HG03066 (cell line): ENCODE measurements around the gene SH3BGRL2.
A peak's percentile ranks its signal among the peaks of the same experiment; 100 is the strongest.

Experiments used
- ATAC-seq: cut with Tn5 transposase; IDR thresholded peaks from one replicate; pipeline ENCODE4 v1.9.1; 2021; ENCODE audit warnings: low read depth; ENCODE audit not compliant: unreplicated experiment

Gene SH3BGRL2

GRCh38 chr6:79630883-79631692 lies at the start of gene SH3BGRL2:
Gene SH3BGRL2 (plus strand): TSS chr6:79631329. CDS start chr6:79631462, 133 bp downstream.
- peak; percentile 67 for ATAC-seq

GRCh38 chr6:79584332-79584731 lies 46.8 kb upstream of the SH3BGRL2 start:
- ATAC-seq, result no peak

GRCh38 chr6:79586548-79586947 lies 44.6 kb upstream of the SH3BGRL2 start:
- ATAC-seq, result no peak

- ATAC-seq, result no peak
Observed at GRCh38 chr6:79589701-79590100, 41.4 kb upstream of the SH3BGRL2 start.

GRCh38 chr6:79597155-79597554 lies 34.0 kb upstream of the SH3BGRL2 start:
- ATAC-seq, result no peak

- no peak for ATAC-seq
Observed at GRCh38 chr6:79598012-79598411, 33.1 kb upstream of the SH3BGRL2 start.

- ATAC-seq, result no peak
Observed at GRCh38 chr6:79599725-79600259, 31.3 kb upstream of the SH3BGRL2 start.

- no peak for ATAC-seq
Observed at GRCh38 chr6:79600313-79600712, 30.8 kb upstream of the SH3BGRL2 start.

GRCh38 chr6:79600812-79601609 lies 30.1 kb upstream of the SH3BGRL2 start:
- ATAC-seq, result no peak

- no peak for ATAC-seq
Observed at GRCh38 chr6:79602859-79603258, 28.3 kb upstream of the SH3BGRL2 start.

GRCh38 chr6:79604583-79605037 lies 26.5 kb upstream of the SH3BGRL2 start:
- no peak for ATAC-seq

GRCh38 chr6:79605061-79605460 lies 26.1 kb upstream of the SH3BGRL2 start:
- ATAC-seq, result no peak

GRCh38 chr6:79605968-79606764 lies 25.0 kb upstream of the SH3BGRL2 start:
- no peak for ATAC-seq

- no peak for ATAC-seq
Observed at GRCh38 chr6:79607000-79607399, 24.1 kb upstream of the SH3BGRL2 start.

GRCh38 chr6:79608334-79609224 lies 22.6 kb upstream of the SH3BGRL2 start:
- ATAC-seq, result no peak

GRCh38 chr6:79609225-79609595 lies 21.9 kb upstream of the SH3BGRL2 start:
- no peak for ATAC-seq

- no peak for ATAC-seq
Observed at GRCh38 chr6:79610306-79611009, 20.7 kb upstream of the SH3BGRL2 start.

- ATAC-seq, result no peak
Observed at GRCh38 chr6:79612457-79612856, 18.7 kb upstream of the SH3BGRL2 start.

GRCh38 chr6:79612918-79613317 lies 18.2 kb upstream of the SH3BGRL2 start:
- no peak for ATAC-seq
